A549 treated with dexamethasone at 1 μM for 4 hours (cell line): ENCODE measurements around the gene PPP1R12B. TPM values are rescaled to one million over a fixed set of nuclear protein-coding genes. Genes with fewer than 3 reads are reported as not detected.

Source experiments
- total RNA-seq: library from RNA; stranded (reverse); fragments of 200-300 nt; extraction: Qiagen RNA extraction; gene quantifications from 5 replicates; pipeline ENCODE4 v1.2.3, GENCODE V29; 2022

The PPP1R12B gene
- 1.1 to 3.3 TPM (median 2.0 TPM) in 5 replicates for total RNA-seq

GRCh38 chr1:202348509-202349205, at the start of gene PPP1R12B:
Gene PPP1R12B, plus strand, starts transcription at chr1:202348699. Its CDS starts 153 bp downstream, at chr1:202348852.

Other genes starting within 250 kb of the PPP1R12B start
- 0.12 to 0.18 TPM (median 0.14 TPM) in 5 replicates for gene GPR37L1, start 225.8 kb upstream of the PPP1R12B start, total RNA-seq
- gene ARL8A, start 204.0 kb upstream of the PPP1R12B start, total RNA-seq, result 44.8 to 60.7 TPM (median 52.4 TPM) in 5 replicates
- not detected in 5 replicates for gene PTPN7, start 188.1 kb upstream of the PPP1R12B start, total RNA-seq
- 0.54 to 1.3 TPM (median 0.66 TPM) in 5 replicates for gene LGR6, start 154.9 kb upstream of the PPP1R12B start, total RNA-seq
- gene UBE2T, start 6.8 kb upstream of the PPP1R12B start, total RNA-seq, result 58.2 to 66.3 TPM (median 63.7 TPM) in 5 replicates